Keratinocyte (primary cell): ENCODE data around the gene PHETA1.

Source experiments
- CTCF ChIP-seq, 3 experiments: IDR thresholded peaks in 1 of 3; conservative IDR thresholded peaks in 1 of 3; optimal IDR thresholded peaks in 1 of 3; 2 replicates in 2 of 3; 3 replicates in 1 of 3; pipeline versions ENCODE3 to v1.5.1; 2011; ENCODE audit warnings: low read length in 3 of 3, mild to moderate bottlenecking in 3 of 3, moderate library complexity in 2 of 3, control low read depth in 1 of 3, inconsistent platforms in 1 of 3; ENCODE audit not compliant: insufficient read depth in 2 of 3; ENCODE audit errors: extremely low read depth in 1 of 3
- EZH2 ChIP-seq: IDR thresholded peaks from one replicate; pipeline ENCODE4 v1.6.1; 2012; ENCODE audit warnings: inconsistent platforms, mild to moderate bottlenecking, low read length, moderate library complexity

- TF ChIP-seq CTCF (optimal IDR thresholded peaks at IDR 0.05 in 1 of 3, IDR thresholded peaks at IDR 0.05 in 1 of 3, conservative IDR thresholded peaks at IDR 0.05 in 1 of 3; ENCODE audit: extremely low read depth in 1 of 3, insufficient read depth in 2 of 3, low read length in 3 of 3), result no peak
- TF ChIP-seq EZH2, result no peak
These were observed 48.4 kb upstream of the PHETA1 start for GRCh38 chr12:111417290-111417689.
